ENCODE data around the gene MOSPD2. TPM values are rescaled to one million over a fixed set of nuclear protein-coding genes. Genes with fewer than 3 reads are reported as not detected.

The MOSPD2 gene
- total and polyA plus RNA-seq, 3 experiments from 2014 or later = 7.4 to 9.3 (median 8.3) TPM

- ChIA-PET POLR2A (no interaction called here), CTCF (no interaction called here)
- Histone ChIP-seq H3K36me3 (ENCODE audit: insufficient read depth, low read length) (no peaks in the 10 kb centered on the region), H3K27ac (ENCODE audit: low read depth, low read length) (no peak overlapping the region), H3K9me3 (ENCODE audit: low read length) (no peaks in the 10 kb centered on the region), H3K4me3 (ENCODE audit: low read length) (no peak overlapping the region), H3K4me1 (ENCODE audit: insufficient read depth, low read length) (no peaks in the 10 kb centered on the region), H3K27me3 (ENCODE audit: insufficient read depth, low read length, poor library complexity, severe bottlenecking) (no peaks in the 10 kb centered on the region)
- Mint-ChIP-seq H3K4me1 (peaks cover 3 to 10% (median 5%) of the 10 kb centered on the region in 3 donors), H3K4me3 (no peak overlapping the region), H3K27ac (no peak overlapping the region), H3K36me3 (peaks cover 0 to 5% (median 0%) of the 10 kb centered on the region in 3 donors), H3K27me3 (peaks cover 0 to 3% of the 10 kb centered on the region in 2 donors), H3K9me3 (peaks cover 0 to 2% (median 0%) of the 10 kb centered on the region in 5 donors)
- DNase-seq = no peak
These were observed 11.5 kb downstream of the MOSPD2 start for GRCh38 chrX:14884714-14885113.

DNA sequence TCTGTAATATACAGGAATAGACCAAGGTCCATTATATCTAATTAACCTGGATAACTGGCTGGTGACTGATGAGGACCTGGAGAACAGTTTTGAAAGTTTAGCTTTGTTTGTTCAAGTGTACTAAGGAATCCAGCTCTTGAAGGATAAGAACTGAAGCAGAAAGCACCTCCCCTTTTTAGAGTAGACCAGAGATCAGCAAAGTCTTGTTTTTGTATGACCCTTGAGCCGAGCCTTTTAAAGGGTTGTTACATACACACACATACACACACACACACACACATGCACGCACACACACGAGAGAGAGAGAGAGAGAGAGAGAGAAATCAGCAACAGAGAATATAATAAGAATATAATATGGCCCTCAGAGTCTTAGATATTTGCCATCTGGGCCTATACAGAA, 13.0 kb downstream of the MOSPD2 start:
- H3K4me3 Mint-ChIP-seq = no peak overlapping the region
- Histone ChIP-seq H3K4me1 (ENCODE audit: insufficient read depth, low read length) (no peaks in the 10 kb centered on the region), H3K4me3 (ENCODE audit: low read length) (no peak overlapping the region), H3K9me3 (ENCODE audit: low read length) (no peaks in the 10 kb centered on the region), H3K36me3 (ENCODE audit: insufficient read depth, low read length) (no peaks in the 10 kb centered on the region), H3K27me3 (ENCODE audit: insufficient read depth, low read length, poor library complexity, severe bottlenecking) (no peaks in the 10 kb centered on the region), H3K27ac (ENCODE audit: low read depth, low read length) (no peak overlapping the region)
- peaks cover 0 to 7% (median 3%) of the 10 kb centered on the region in 3 donors for H3K36me3 Mint-ChIP-seq
- peaks cover 0 to 5% of the 10 kb centered on the region in 2 donors for H3K27me3 Mint-ChIP-seq
- peaks cover 0 to 7% (median 0%) of the 10 kb centered on the region in 3 donors for H3K4me1 Mint-ChIP-seq
- CTCF ChIA-PET = no interaction called here
- DNase-seq = no peak
- POLR2A ChIA-PET = no interaction called here
- H3K27ac Mint-ChIP-seq = no peak overlapping the region
- H3K9me3 Mint-ChIP-seq = peaks cover 0 to 2% (median 0%) of the 10 kb centered on the region in 5 donors

DNA sequence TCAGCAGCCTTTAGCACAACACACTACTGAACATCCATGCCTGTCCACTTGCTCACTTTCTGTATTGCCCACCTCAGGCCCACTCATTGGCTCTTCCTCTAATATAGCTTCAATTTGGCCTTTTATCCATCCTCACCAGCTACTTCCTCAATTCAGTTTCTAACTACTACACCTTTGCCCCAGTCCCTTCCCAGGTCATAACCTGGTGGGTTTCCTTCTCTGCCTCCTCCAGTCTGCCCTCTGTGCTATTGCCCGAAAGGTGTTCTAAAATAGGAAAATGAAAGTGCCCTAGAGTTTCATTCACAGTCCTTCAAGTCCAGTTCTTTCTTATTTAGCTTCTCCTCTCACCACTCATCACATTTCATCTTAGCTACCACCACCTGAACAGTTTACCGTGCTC, 23.1 kb downstream of the MOSPD2 start:
- H3K4me1 Mint-ChIP-seq = peaks cover 0 to 5% (median 4%) of the 10 kb centered on the region in 3 donors
- CTCF ChIA-PET = no interaction called here
- H3K27ac Mint-ChIP-seq = no peak overlapping the region
- DNase-seq = no peak
- peaks cover 5 to 37% (median 14%) of the 10 kb centered on the region in 3 donors for H3K36me3 Mint-ChIP-seq
- no peak overlapping the region for H3K4me3 ChIP-seq (ENCODE audit: low read length)
- H3K9me3 Mint-ChIP-seq = peaks cover 0 to 3% (median 0%) of the 10 kb centered on the region in 5 donors
- no peaks in the 10 kb centered on the region for H3K27me3 Mint-ChIP-seq
- no peaks in the 10 kb centered on the region for H3K36me3 ChIP-seq (ENCODE audit: insufficient read depth, low read length)
- H3K4me1 ChIP-seq (ENCODE audit: insufficient read depth, low read length) = no peaks in the 10 kb centered on the region
- no peaks in the 10 kb centered on the region for H3K9me3 ChIP-seq (ENCODE audit: low read length)
- H3K27me3 ChIP-seq (ENCODE audit: insufficient read depth, low read length, poor library complexity, severe bottlenecking) = no peaks in the 10 kb centered on the region
- no peak overlapping the region for H3K27ac ChIP-seq (ENCODE audit: low read depth, low read length)
- H3K4me3 Mint-ChIP-seq = no peak overlapping the region
- POLR2A ChIA-PET = no interaction called here

DNA sequence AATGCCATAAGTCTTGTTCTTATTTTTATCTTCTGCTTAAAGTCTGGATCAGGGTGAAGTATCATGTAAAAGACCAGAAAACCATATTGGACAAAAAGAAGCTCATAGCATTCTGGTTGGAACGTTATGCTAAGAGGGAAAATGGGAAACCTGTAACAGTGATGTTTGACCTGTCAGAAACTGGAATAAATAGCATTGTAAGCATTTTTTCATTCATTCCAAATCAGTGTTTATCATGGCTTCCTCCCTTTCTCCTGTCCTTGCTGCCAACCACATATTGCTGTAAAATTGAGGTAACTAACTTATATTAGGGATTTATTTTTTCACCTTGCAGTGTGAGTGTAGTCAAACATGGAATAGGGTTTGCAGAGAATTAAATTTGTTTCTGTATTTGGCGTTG, 23.8 kb downstream of the MOSPD2 start:
- Mint-ChIP-seq H3K36me3 (peaks cover 5 to 37% (median 16%) of the 10 kb centered on the region in 3 donors), H3K27ac (no peak overlapping the region), H3K4me1 (peaks cover 0 to 5% (median 4%) of the 10 kb centered on the region in 3 donors), H3K27me3 (no peaks in the 10 kb centered on the region), H3K9me3 (peaks cover 0 to 3% (median 0%) of the 10 kb centered on the region in 5 donors), H3K4me3 (no peak overlapping the region)
- Histone ChIP-seq H3K36me3 (ENCODE audit: insufficient read depth, low read length) (no peaks in the 10 kb centered on the region), H3K4me1 (ENCODE audit: insufficient read depth, low read length) (no peaks in the 10 kb centered on the region), H3K4me3 (ENCODE audit: low read length) (no peak overlapping the region), H3K27me3 (ENCODE audit: insufficient read depth, low read length, poor library complexity, severe bottlenecking) (no peaks in the 10 kb centered on the region), H3K27ac (ENCODE audit: low read depth, low read length) (no peak overlapping the region), H3K9me3 (ENCODE audit: low read length) (no peaks in the 10 kb centered on the region)
- POLR2A ChIA-PET = no interaction called here
- DNase-seq = no peak
- CTCF ChIA-PET = no interaction called here

DNA sequence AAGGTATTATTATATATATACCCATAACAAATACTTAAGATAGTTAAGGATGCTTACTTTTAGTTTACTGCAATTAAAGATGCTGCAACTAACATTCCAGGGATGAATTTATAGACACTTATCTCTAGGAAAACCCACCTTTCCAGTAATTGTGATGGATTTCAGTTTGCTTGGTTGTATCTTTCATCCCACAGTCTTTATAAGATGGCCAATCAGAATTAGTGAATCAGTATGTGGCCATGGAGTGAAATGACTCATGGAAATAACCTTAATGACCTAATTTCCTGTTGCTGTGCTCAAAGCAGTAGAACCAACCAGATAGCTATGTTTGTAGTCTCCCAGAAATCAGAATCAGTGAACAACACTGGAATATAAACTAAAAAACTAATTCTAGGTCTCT, 26.4 kb downstream of the MOSPD2 start:
- POLR2A ChIA-PET = no interaction called here
- H3K4me1 ChIP-seq (ENCODE audit: insufficient read depth, low read length) = no peaks in the 10 kb centered on the region
- Mint-ChIP-seq H3K4me3 (no peak overlapping the region), H3K27me3 (no peaks in the 10 kb centered on the region), H3K27ac (peak overlapping the region in 2 of 8 donors; percentile 23 to 63), H3K36me3 (peaks cover 17 to 50% (median 22%) of the 10 kb centered on the region in 3 donors), H3K4me1 (peaks cover 0 to 5% (median 4%) of the 10 kb centered on the region in 3 donors), H3K9me3 (peaks cover 0 to 9% (median 3%) of the 10 kb centered on the region in 5 donors)
- no peak overlapping the region for H3K27ac ChIP-seq (ENCODE audit: low read depth, low read length)
- CTCF ChIA-PET = no interaction called here
- H3K27me3 ChIP-seq (ENCODE audit: insufficient read depth, low read length, poor library complexity, severe bottlenecking) = no peaks in the 10 kb centered on the region
- DNase-seq = no peak
- no peak overlapping the region for H3K4me3 ChIP-seq (ENCODE audit: low read length)
- no peaks in the 10 kb centered on the region for H3K9me3 ChIP-seq (ENCODE audit: low read length)
- peaks cover 4% of the 10 kb centered on the region for H3K36me3 ChIP-seq (ENCODE audit: insufficient read depth, low read length)

DNA sequence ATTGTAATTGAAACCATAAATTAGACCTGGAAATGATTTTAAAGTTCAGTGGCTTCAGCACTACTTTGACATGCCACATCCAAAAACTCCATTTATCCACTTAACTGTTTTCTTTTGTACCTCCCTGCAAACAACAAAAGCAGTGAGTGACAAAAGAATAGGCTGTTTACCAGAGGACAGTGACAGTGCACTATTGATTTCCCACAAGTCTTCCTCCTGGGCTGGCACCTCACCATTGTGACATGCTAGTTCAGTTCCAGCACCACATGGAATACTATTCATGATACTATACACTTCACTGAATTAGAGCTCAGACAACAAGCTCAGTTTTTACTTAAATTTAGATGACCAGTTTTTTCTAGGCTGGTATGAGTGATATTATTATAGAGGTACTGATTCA, 29.3 kb downstream of the MOSPD2 start:
- ChIA-PET POLR2A (no interaction called here), CTCF (no interaction called here)
- no peaks in the 10 kb centered on the region for H3K9me3 ChIP-seq (ENCODE audit: low read length)
- Mint-ChIP-seq H3K27me3 (no peaks in the 10 kb centered on the region), H3K36me3 (peaks cover 15 to 31% (median 21%) of the 10 kb centered on the region in 3 donors), H3K27ac (no peak overlapping the region), H3K4me3 (no peak overlapping the region), H3K9me3 (peaks cover 0 to 12% (median 4%) of the 10 kb centered on the region in 5 donors), H3K4me1 (peaks cover 0 to 5% (median 4%) of the 10 kb centered on the region in 3 donors)
- no peak overlapping the region for H3K4me3 ChIP-seq (ENCODE audit: low read length)
- H3K36me3 ChIP-seq (ENCODE audit: insufficient read depth, low read length) = peaks cover 7% of the 10 kb centered on the region
- no peaks in the 10 kb centered on the region for H3K4me1 ChIP-seq (ENCODE audit: insufficient read depth, low read length)
- no peaks in the 10 kb centered on the region for H3K27me3 ChIP-seq (ENCODE audit: insufficient read depth, low read length, poor library complexity, severe bottlenecking)
- no peak for DNase-seq
- H3K27ac ChIP-seq (ENCODE audit: low read depth, low read length) = no peak overlapping the region

DNA sequence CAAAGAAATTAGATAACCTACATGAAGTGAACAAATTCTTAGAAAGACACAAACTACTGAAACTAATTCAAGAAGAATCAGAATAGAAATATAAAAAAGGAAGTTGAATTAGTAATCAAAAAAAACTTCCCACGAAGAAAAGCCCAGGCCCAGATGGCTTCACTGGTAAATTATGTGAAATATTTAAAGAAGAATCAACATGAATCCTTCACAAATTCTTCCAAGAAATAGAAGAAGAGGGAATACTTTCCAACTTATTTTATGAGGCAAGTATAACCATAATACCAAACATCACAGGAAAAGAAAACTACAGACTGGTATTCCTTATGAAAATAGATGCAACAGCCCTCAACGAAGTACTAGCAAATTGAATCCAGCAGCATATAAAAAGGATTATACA, 30.7 kb downstream of the MOSPD2 start:
- no peaks in the 10 kb centered on the region for H3K27me3 ChIP-seq (ENCODE audit: insufficient read depth, low read length, poor library complexity, severe bottlenecking)
- POLR2A ChIA-PET = no interaction called here
- Mint-ChIP-seq H3K4me3 (no peak overlapping the region), H3K27me3 (no peaks in the 10 kb centered on the region), H3K27ac (no peak overlapping the region), H3K9me3 (peaks cover 0 to 12% (median 4%) of the 10 kb centered on the region in 5 donors), H3K36me3 (peaks cover 11 to 32% (median 21%) of the 10 kb centered on the region in 3 donors), H3K4me1 (peaks cover 0 to 5% (median 4%) of the 10 kb centered on the region in 3 donors)
- H3K4me3 ChIP-seq (ENCODE audit: low read length) = no peak overlapping the region
- H3K9me3 ChIP-seq (ENCODE audit: low read length) = no peaks in the 10 kb centered on the region
- CTCF ChIA-PET = no interaction called here
- no peaks in the 10 kb centered on the region for H3K4me1 ChIP-seq (ENCODE audit: insufficient read depth, low read length)
- no peak overlapping the region for H3K27ac ChIP-seq (ENCODE audit: low read depth, low read length)
- no peak for DNase-seq
- peaks cover 7% of the 10 kb centered on the region for H3K36me3 ChIP-seq (ENCODE audit: insufficient read depth, low read length)

GRCh38 chrX:14913241-14913640, 40.0 kb downstream of the MOSPD2 start:
- ChIA-PET CTCF (no interaction called here), POLR2A (no interaction called here)
- Mint-ChIP-seq H3K4me3 (no peak overlapping the region), H3K4me1 (no peaks in the 10 kb centered on the region), H3K27ac (peak overlapping the region in 2 of 8 donors; percentile 64 to 77), H3K36me3 (peaks cover 0 to 72% (median 8%) of the 10 kb centered on the region in 3 donors), H3K27me3 (no peaks in the 10 kb centered on the region), H3K9me3 (no peaks in the 10 kb centered on the region)
- no peaks in the 10 kb centered on the region for H3K4me1 ChIP-seq (ENCODE audit: insufficient read depth, low read length)
- no peak overlapping the region for H3K27ac ChIP-seq (ENCODE audit: low read depth, low read length)
- H3K27me3 ChIP-seq (ENCODE audit: insufficient read depth, low read length, poor library complexity, severe bottlenecking) = no peaks in the 10 kb centered on the region
- H3K4me3 ChIP-seq (ENCODE audit: low read length) = no peak overlapping the region
- no peak for DNase-seq
- no peaks in the 10 kb centered on the region for H3K36me3 ChIP-seq (ENCODE audit: insufficient read depth, low read length)
- H3K9me3 ChIP-seq (ENCODE audit: low read length) = no peaks in the 10 kb centered on the region

DNA sequence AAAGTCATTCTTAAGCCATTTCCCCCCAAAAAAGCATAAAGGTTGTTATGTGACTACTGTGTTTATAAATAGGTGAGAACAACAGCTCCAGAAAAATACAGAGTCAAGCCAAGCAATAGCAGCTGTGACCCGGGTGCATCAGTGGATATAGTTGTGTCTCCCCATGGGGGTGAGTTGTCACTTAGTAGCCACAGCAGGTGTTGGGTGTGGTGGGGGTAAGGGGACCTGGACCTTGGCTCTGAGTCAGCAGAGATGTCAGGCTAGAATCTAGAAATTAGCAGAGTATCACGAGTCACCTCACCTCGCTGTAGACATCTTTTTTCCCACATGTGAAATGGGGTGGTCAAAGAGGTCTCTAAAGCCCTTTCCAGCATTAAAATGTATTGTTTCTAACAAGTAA, 42.4 kb downstream of the MOSPD2 start:
- Histone ChIP-seq H3K27ac (ENCODE audit: low read depth, low read length) (no peak overlapping the region), H3K4me3 (ENCODE audit: low read length) (no peak overlapping the region), H3K36me3 (ENCODE audit: insufficient read depth, low read length) (no peaks in the 10 kb centered on the region), H3K9me3 (ENCODE audit: low read length) (no peaks in the 10 kb centered on the region), H3K27me3 (ENCODE audit: insufficient read depth, low read length, poor library complexity, severe bottlenecking) (no peaks in the 10 kb centered on the region), H3K4me1 (ENCODE audit: insufficient read depth, low read length) (no peaks in the 10 kb centered on the region)
- Mint-ChIP-seq H3K27me3 (no peaks in the 10 kb centered on the region), H3K9me3 (no peaks in the 10 kb centered on the region), H3K4me1 (no peaks in the 10 kb centered on the region), H3K27ac (no peak overlapping the region), H3K4me3 (no peak overlapping the region), H3K36me3 (peaks cover 0 to 71% (median 5%) of the 10 kb centered on the region in 3 donors)
- POLR2A ChIA-PET = no interaction called here
- CTCF ChIA-PET = no interaction called here
- no peak for DNase-seq

All from CD8-positive, alpha-beta memory T cell (primary cell).